B cell (primary cell): Measurements from ENCODE around the gene RPS6KA1.

Source experiments
- EZH2 ChIP-seq: IDR thresholded peaks from 2 replicates; pipeline ENCODE4 v1.6.1; 2012; ENCODE audit warnings: borderline replicate concordance, low read depth, mild to moderate bottlenecking, moderate library complexity, low read length; ENCODE audit not compliant: insufficient read depth, poor library complexity, severe bottlenecking
- TF ChIP-seq, protein P1 (sequence below): fragments of 200-600 bp; IDR thresholded peaks from one replicate; pipeline ENCODE4 v1.8.0; 2022; ENCODE audit warnings: antibody characterized with exemption, mild to moderate bottlenecking

DNA sequence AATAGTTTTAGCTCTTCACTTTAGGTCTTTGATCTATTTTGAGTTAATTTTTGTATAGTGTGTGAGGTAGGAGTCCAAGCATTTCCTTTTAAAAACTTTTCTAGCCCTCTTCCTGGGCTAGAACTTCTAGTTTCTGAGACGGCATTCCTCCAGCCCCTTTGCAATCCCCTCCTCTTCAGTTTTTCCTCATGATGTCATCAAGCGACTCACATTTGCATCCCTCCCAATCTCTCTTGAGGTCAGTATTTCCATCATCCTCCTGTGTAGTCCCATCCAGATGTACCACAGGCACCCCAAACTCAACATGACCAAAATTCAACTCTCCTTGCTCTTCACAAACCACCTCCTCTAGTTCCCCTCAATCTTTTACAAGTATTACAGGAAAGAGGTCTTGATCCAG is 46.6 kb upstream of the RPS6KA1 start:
- TF ChIP-seq, protein P1, sequence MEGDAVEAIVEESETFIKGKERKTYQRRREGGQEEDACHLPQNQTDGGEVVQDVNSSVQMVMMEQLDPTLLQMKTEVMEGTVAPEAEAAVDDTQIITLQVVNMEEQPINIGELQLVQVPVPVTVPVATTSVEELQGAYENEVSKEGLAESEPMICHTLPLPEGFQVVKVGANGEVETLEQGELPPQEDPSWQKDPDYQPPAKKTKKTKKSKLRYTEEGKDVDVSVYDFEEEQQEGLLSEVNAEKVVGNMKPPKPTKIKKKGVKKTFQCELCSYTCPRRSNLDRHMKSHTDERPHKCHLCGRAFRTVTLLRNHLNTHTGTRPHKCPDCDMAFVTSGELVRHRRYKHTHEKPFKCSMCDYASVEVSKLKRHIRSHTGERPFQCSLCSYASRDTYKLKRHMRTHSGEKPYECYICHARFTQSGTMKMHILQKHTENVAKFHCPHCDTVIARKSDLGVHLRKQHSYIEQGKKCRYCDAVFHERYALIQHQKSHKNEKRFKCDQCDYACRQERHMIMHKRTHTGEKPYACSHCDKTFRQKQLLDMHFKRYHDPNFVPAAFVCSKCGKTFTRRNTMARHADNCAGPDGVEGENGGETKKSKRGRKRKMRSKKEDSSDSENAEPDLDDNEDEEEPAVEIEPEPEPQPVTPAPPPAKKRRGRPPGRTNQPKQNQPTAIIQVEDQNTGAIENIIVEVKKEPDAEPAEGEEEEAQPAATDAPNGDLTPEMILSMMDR = no peak
- TF ChIP-seq EZH2 = no peak
